A204.1 (cell line): ENCODE results near the gene NFATC2.
"Not testable (repeated sequence)": the region's sequence is repeated elsewhere in the genome, so short reads cannot be mapped to it uniquely, and the experiment has no call there.

Experiments
- FAIRE-seq: peaks from 2 replicates; lab custom pipeline; 2012; peaks lifted over from hg19 to GRCh38; lab: Jason Lieb, UNC

NFATC2 gene

DNA sequence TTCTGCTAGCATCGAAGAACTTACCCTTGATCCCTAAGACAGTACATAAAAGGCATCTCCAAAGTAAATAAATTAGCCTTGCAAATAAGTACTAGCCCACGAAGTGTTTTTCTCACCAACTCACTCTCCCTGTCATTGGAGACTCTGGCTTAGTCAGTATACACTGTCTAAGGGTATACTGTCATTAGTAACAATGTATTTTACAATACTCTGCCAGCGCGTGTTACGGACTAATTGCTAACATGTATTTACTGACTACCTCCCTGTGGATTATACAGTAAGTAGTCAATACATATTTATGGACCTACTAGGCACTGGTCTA lies 72.1 kb downstream of the NFATC2 start:
- FAIRE-seq: no peak

- FAIRE-seq: no peak
Measured at GRCh38 chr20:51469578-51470498, 72.7 kb downstream of the NFATC2 start.

DNA sequence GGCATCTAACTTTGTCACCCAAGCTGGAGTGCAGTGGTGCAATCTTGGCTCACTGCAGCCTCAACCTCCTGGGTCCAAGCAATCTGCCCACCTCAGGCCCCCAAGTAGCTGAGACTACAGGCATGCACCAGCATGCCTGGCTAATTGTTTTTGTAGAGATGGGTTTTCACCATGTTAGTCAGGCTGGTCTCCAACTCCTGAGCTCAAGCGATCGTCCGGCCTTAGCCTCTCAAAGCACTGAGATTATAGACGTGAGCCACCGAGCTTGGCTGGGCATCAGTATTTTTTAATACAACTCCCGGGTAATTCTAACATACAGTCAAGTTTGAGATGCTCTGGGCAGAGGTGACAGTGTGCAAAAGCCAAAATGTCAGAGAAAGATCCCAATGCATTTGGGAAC lies 73.5 kb downstream of the NFATC2 start:
- no peak for FAIRE-seq

- FAIRE-seq: no peak
Measured at GRCh38 chr20:51468636-51469035, 73.9 kb downstream of the NFATC2 start.

DNA sequence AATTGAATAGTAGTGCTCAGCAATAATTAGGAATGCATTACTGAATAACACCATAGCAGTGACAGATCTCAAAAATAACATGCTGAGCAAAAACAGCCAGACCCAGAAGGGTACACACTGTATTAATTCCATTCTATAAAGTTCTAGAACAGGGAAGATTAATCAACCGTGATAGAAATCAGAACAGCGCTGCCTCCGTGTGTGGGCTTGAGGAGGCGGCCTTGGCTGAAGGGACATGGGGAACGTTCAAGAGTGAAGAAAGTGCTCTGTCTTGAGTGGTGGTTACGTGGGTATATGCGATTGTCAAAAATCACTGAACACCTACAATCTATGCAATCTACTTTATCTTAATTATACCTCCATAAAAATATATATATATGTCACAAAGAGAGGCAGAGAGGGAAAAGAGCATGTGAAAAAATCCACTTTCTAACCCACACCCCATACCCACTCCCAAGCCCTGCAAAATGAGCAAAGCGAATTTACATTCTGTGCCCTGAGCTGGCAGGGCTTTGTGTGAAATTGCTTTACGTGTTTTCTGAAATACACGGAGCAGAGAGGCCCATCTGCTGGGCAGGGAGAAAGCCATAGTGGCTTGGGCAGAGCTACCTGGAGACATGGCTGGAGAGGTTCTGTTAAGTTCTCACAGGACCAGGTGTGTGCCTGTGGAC lies 74.4 kb downstream of the NFATC2 start:
- FAIRE-seq: no peak

GRCh38 chr20:51463998-51464397 lies 78.5 kb downstream of the NFATC2 start:
- FAIRE-seq: no peak

GRCh38 chr20:51463560-51463959 lies 79.0 kb downstream of the NFATC2 start:
- FAIRE-seq: no peak

- no peak for FAIRE-seq
Measured at GRCh38 chr20:51462566-51463276, 79.8 kb downstream of the NFATC2 start.

GRCh38 chr20:51461846-51462245 lies 80.7 kb downstream of the NFATC2 start:
- not testable (repeated sequence) for FAIRE-seq

DNA sequence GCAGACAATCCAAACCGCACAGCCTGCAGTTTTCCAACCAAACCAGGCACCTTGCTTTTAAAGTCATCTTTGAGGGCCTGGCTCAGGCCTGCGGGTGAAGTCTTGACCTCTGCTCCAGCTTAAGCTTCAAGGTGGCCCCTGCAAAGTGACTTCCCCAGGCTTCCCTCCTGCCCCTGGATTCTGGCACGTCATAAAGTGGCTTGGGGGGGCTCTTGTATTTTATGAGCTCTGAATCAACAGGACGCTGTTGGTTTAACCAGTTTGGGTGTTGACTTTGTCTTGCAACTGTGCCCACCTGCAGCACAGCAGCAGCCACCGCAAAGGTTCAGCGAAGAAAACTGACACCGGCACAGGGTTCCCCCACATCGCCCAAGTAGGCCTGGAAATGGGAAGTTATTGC lies 81.2 kb downstream of the NFATC2 start:
- no peak for FAIRE-seq

- FAIRE-seq: no peak
Measured at GRCh38 chr20:51460569-51461265, 81.8 kb downstream of the NFATC2 start.

DNA sequence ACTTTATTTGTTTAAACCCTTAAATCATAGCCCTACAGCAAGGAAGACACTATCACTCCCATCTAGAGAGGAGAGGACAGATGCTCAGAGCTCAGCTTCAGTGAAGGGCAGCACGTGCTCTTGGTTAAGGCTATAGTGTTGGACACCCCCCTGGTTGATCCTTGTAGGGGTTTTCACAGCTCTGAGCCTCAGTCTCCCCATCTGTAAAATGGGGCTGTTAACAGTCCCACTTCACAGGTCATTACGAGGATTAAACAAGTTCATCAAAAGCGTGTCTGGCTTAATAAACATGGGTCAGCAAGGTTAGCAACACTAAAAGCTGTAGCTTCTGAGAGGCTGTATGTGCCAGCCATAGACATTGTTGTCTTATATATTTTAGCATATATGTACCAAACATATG lies 82.4 kb downstream of the NFATC2 start:
- FAIRE-seq: no peak

- no peak for FAIRE-seq
Measured at GRCh38 chr20:51458751-51459439, 83.6 kb downstream of the NFATC2 start.

DNA sequence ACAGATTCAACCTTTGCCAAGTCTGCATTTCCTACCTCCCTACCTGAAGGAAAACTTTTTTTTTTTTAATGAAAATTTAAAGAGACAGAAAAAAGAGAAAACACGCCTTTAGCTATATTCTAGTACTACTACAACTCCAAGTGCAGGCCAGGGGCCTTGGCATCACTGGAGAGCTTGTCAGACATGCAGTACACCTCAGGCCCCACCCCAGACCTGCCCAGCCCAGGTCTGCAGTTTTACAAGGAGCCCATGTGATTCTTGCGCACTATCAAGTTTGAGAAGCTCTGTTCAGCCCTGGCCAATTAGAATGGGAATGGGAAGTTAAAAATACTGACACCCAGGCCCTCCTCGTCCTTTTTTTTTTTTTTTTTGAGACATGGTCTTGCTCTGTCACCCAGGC lies 85.0 kb downstream of the NFATC2 start:
- no peak for FAIRE-seq

DNA sequence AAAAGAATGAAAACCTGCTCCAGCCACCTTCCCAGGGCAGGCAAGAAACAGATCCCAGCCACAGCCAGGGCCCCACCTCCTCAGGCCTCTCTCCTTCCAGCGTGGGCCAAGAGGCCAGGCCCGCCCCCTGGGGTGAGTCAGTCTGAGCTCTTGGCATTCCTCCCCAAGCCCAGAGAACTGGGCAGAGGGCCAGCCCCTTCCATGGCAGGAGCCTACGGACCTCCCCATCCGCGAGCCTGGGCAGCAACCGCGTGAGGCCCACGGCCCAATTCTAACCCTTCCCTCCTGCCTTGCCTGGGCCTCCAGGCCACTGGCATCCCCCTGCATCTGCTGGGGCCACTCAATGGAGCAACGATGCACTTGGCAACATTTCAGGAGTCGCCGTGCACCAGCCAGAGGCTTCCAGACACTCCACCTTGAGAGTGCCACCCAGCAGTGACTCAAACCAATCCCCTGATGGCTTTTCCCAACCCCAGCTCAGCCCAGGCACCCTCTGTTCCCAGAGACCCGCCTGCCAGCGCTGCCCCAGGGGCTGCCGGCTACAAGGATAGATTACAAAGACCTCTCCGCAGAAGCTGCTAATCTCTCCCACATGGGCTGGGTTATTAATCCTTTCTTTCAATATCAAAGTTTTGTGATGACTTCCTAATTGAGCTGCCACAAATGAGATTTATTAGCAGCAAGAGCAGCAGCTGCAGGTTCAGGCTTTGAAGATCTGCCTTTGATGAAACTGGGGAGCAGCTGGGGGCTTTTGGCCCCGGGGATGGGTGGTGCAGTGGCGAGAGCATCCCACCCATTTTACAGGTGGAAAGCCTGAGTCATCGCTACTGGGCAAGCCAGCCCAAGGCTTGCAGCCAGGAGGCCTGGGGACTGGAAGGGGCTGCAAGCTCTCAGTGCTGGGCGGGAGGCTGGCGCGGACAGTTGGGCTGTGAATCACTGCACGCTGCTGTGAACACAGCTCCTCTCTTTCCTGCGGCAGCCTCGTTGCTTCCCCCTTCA lies 85.7 kb downstream of the NFATC2 start:
- FAIRE-seq: peak; percentile 81

DNA sequence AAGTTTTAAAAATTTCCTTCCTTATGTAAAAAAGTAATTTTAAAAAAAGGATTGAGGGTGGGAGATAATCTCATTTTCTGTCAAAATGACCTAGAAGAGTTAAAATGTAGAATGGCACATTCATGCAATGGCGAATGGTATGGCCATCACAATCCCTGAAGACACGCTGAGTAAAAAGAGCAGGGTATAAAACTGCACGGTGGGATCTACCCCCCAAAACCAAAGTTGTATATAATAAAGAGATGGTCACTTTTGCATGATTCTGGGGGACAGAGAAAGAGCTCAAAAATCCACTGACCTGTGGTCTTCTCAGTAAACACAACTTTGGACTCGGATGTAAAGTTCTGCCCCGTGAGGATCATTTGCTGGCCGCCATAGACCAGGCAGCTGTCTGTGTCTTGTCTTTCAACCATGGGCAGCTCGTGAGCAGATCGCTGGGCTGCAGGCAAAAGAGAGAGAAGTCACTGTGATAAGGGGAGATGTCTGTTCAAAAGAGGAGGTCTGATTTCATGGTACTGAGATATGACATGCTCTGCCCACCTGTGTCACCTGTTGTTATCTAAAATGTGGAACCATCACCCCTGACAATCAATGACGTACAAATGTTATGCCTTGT lies 88.2 kb downstream of the NFATC2 start:
- FAIRE-seq: no peak

- FAIRE-seq: no peak
Measured at GRCh38 chr20:51452734-51453365, 89.7 kb downstream of the NFATC2 start.

DNA sequence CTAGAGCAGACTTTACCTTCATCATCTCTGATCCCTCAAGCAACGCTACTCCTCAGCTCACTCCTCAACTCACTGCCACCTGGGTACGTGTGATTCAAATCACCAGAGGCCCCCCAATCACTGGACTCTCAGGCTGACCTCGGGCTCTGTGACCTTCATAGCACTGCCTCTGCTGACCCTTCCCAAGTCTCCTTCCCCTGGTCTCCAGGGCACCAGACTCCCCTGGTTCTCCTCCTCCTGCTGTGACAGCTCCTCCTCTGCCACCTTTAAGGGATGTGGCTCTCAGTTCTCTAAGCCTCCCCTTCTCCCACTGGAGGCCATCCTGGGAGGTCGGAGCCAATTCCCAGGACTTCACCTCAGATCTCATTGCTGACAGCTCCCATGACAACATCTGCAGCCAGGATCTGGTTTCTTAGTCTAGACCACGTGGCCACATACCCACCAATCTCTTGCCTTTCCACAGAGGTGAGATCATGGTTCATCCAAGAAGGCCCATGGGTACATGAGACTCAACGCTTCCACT lies 90.4 kb downstream of the NFATC2 start:
- no peak for FAIRE-seq

DNA sequence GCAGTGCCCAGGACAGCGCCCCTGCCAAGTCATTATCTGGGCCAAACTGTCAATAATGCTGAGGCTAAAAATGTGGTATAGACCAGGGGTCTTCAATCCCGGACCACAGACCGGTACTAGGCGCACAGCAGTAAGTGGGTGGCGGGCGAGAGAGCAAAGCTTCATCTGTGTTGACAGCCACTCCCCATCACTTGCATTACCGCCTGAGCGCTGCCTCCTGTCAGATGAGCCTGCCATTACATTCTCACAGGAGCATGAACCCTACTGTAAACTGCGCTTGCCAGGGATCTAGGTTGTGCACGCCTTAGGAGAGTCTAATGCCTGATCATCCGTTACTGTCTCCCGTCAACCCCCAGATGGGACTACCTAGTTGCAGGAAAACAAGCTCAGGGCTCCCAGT lies 91.0 kb downstream of the NFATC2 start:
- FAIRE-seq: no peak
